ENCODE measurements around the gene DCAF10. TPM values are rescaled to one million over a fixed set of nuclear protein-coding genes. Genes with fewer than 3 reads are reported as not detected.

Gene DCAF10
- total RNA-seq, 1 experiment from 2014 or later = 13.5 TPM

- Histone ChIP-seq H3K36me3 (ENCODE audit: control insufficient read depth, insufficient read depth, low read length) (no peaks in the 10 kb centered on the region), H3K4me1 (no peaks in the 10 kb centered on the region), H3K4me3 (ENCODE audit: low read depth, low read length) (no peak overlapping the region), H3K9me3 (no peaks in the 10 kb centered on the region), H3K27me3 (replicated peaks; ENCODE audit: control insufficient read depth, insufficient read depth, low read length) (no peaks in the 10 kb centered on the region)
- no peaks in the 10 kb centered on the region for H3K27me3 Mint-ChIP-seq (ENCODE audit: insufficient read depth, unreplicated experiment)
- H3K4me3 Mint-ChIP-seq (ENCODE audit: unreplicated experiment) = no peak overlapping the region
- no peaks in the 10 kb centered on the region for H3K4me1 Mint-ChIP-seq (ENCODE audit: low read depth, unreplicated experiment)
- intact Hi-C loops (cut with micrococcal nuclease; ENCODE audit: unreplicated experiment) = no loop called here
- ChIA-PET POLR2A (no interaction called here), CTCF (no interaction called here)
- TF ChIP-seq CTCF (IDR thresholded peaks at IDR 0.05; ENCODE audit: insufficient read depth in 1 of 2, low read depth in 1 of 2, low read length in 1 of 2, severe bottlenecking in 1 of 2, unreplicated experiment in 1 of 2) = no peak
- no TSS peak for BruUV-seq (replicated peaks)
- no peaks in the 10 kb centered on the region for H3K9me3 Mint-ChIP-seq (ENCODE audit: unreplicated experiment)
- H3K36me3 Mint-ChIP-seq (ENCODE audit: insufficient read depth, unreplicated experiment) = peaks cover 18% of the 10 kb centered on the region
- H3K27ac Mint-ChIP-seq (ENCODE audit: unreplicated experiment) = no peak overlapping the region
- DNase-seq = no peak
Observed at GRCh38 chr9:37827483-37828165, 27.0 kb downstream of the DCAF10 start.

- Histone ChIP-seq H3K27me3 (replicated peaks; ENCODE audit: control insufficient read depth, insufficient read depth, low read length) (no peaks in the 10 kb centered on the region), H3K36me3 (ENCODE audit: control insufficient read depth, insufficient read depth, low read length) (no peaks in the 10 kb centered on the region), H3K4me1 (no peaks in the 10 kb centered on the region), H3K4me3 (ENCODE audit: low read depth, low read length) (no peak overlapping the region), H3K9me3 (no peaks in the 10 kb centered on the region)
- Mint-ChIP-seq H3K4me3 (ENCODE audit: unreplicated experiment) (no peak overlapping the region), H3K36me3 (ENCODE audit: insufficient read depth, unreplicated experiment) (no peaks in the 10 kb centered on the region), H3K9me3 (ENCODE audit: unreplicated experiment) (no peaks in the 10 kb centered on the region), H3K27ac (ENCODE audit: unreplicated experiment) (no peak overlapping the region), H3K27me3 (ENCODE audit: insufficient read depth, unreplicated experiment) (no peaks in the 10 kb centered on the region), H3K4me1 (ENCODE audit: low read depth, unreplicated experiment) (no peaks in the 10 kb centered on the region)
- ChIA-PET CTCF (no interaction called here), POLR2A (no interaction called here)
- intact Hi-C loops (cut with micrococcal nuclease; ENCODE audit: unreplicated experiment) = no loop called here
- DNase-seq = no peak
- no TSS peak for BruUV-seq (replicated peaks)
- no peak for TF ChIP-seq CTCF (IDR thresholded peaks at IDR 0.05; ENCODE audit: insufficient read depth in 1 of 2, low read depth in 1 of 2, low read length in 1 of 2, severe bottlenecking in 1 of 2, unreplicated experiment in 1 of 2)
Observed at GRCh38 chr9:37835821-37836220, 35.2 kb downstream of the DCAF10 start.

- Histone ChIP-seq H3K4me3 (ENCODE audit: low read depth, low read length) (no peak overlapping the region), H3K9me3 (no peaks in the 10 kb centered on the region), H3K4me1 (no peaks in the 10 kb centered on the region), H3K27me3 (replicated peaks; ENCODE audit: control insufficient read depth, insufficient read depth, low read length) (no peaks in the 10 kb centered on the region), H3K36me3 (ENCODE audit: control insufficient read depth, insufficient read depth, low read length) (no peaks in the 10 kb centered on the region)
- H3K27ac Mint-ChIP-seq (ENCODE audit: unreplicated experiment) = no peak overlapping the region
- no peaks in the 10 kb centered on the region for H3K4me1 Mint-ChIP-seq (ENCODE audit: low read depth, unreplicated experiment)
- POLR2A ChIA-PET = no interaction called here
- H3K4me3 Mint-ChIP-seq (ENCODE audit: unreplicated experiment) = no peak overlapping the region
- CTCF ChIA-PET = no interaction called here
- no peak for TF ChIP-seq CTCF (IDR thresholded peaks at IDR 0.05; ENCODE audit: insufficient read depth in 1 of 2, low read depth in 1 of 2, low read length in 1 of 2, severe bottlenecking in 1 of 2, unreplicated experiment in 1 of 2)
- no TSS peak for BruUV-seq (replicated peaks)
- H3K9me3 Mint-ChIP-seq (ENCODE audit: unreplicated experiment) = no peaks in the 10 kb centered on the region
- DNase-seq = no peak
- H3K36me3 Mint-ChIP-seq (ENCODE audit: insufficient read depth, unreplicated experiment) = no peaks in the 10 kb centered on the region
- intact Hi-C loops (cut with micrococcal nuclease; ENCODE audit: unreplicated experiment) = no loop called here
- no peaks in the 10 kb centered on the region for H3K27me3 Mint-ChIP-seq (ENCODE audit: insufficient read depth, unreplicated experiment)
Observed at GRCh38 chr9:37836386-37836785, 35.8 kb downstream of the DCAF10 start.
